ENCODE data around the gene OR2T3. TPM values are rescaled to one million over a fixed set of nuclear protein-coding genes. Genes with fewer than 3 reads are reported as not detected.

Gene OR2T3
- not detected in 2 replicates for total RNA-seq

GRCh38 chr1:248473051-248473450, at the start of gene OR2T3:
TSS of gene OR2T3 (plus strand) at chr1:248473351. CDS start at chr1:248473351, 0 bp downstream.

GRCh38 chr1:248445399-248445798, 27.8 kb upstream of the OR2T3 start, which contains the start of gene OR2T2:
TSS of gene OR2T2 (plus strand) at chr1:248445637. CDS start at chr1:248452798, 7,161 bp downstream.

DNA sequence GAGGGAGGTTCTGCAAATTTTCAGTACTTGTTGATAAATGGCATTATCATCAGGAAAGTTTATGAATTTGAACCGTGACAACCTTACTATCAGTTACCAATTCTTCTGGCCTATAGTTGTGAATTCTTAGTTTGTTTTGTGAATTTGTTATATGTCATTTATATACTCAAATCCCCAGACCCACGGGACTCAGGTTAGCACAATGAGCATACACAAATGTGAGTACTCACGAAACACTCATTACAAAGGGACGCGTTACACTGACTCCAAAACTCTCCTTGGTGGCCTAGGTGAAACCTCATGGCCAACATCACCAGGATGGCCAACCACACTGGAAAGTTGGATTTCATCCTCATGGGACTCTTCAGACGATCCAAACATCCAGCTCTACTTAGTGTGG, 15.1 kb downstream of the OR2T3 start, which contains the start of gene OR2T5:
OR2T5 (plus strand) TSS at position 301 of the 400 bp plus-strand sequence; CDS start at position 301, 0 bp downstream.

GRCh38 chr1:248507773-248508172, 34.6 kb downstream of the OR2T3 start, which contains the start of gene OR2G6:
TSS of gene OR2G6 (plus strand) at chr1:248508073. CDS start at chr1:248521647, 13,574 bp downstream.

Other genes with a start within 250 kb of the OR2T3 start
- gene OR2M4, start 241.9 kb upstream of the OR2T3 start, total RNA-seq: not detected in 2 replicates
- gene OR2T33, start 195.4 kb upstream of the OR2T3 start, total RNA-seq: not detected in 2 replicates
- not detected in 2 replicates for gene OR2T12, start 169.9 kb upstream of the OR2T3 start, total RNA-seq
- not detected in 2 replicates for gene OR2M7, start 148.8 kb upstream of the OR2T3 start, total RNA-seq
- not detected in 2 replicates for gene OR14C36, start 124.6 kb upstream of the OR2T3 start, total RNA-seq
- gene OR2T4, start 111.7 kb upstream of the OR2T3 start, total RNA-seq: not detected in 2 replicates
- not detected in 2 replicates for gene OR2T6, start 97.6 kb upstream of the OR2T3 start, total RNA-seq
- not detected in 2 replicates for gene OR2T1, start 70.3 kb upstream of the OR2T3 start, total RNA-seq
- gene OR2T2, start 27.7 kb upstream of the OR2T3 start, total RNA-seq: not detected in 2 replicates
- not detected in 2 replicates for gene OR2T5, start 15.2 kb downstream of the OR2T3 start, total RNA-seq
- not detected in 2 replicates for gene OR2G6, start 34.7 kb downstream of the OR2T3 start, total RNA-seq
- gene OR2T29, start 89.4 kb downstream of the OR2T3 start, total RNA-seq: not detected in 2 replicates
- gene OR2T34, start 101.4 kb downstream of the OR2T3 start, total RNA-seq: not detected in 2 replicates
- not detected in 2 replicates for gene OR2T10, start 124.3 kb downstream of the OR2T3 start, total RNA-seq
- not detected in 2 replicates for gene OR2T11, start 161.7 kb downstream of the OR2T3 start, total RNA-seq
- gene OR2T35, start 171.9 kb downstream of the OR2T3 start, total RNA-seq: not detected in 2 replicates
- not detected in 2 replicates for gene OR2T27, start 182.2 kb downstream of the OR2T3 start, total RNA-seq
- gene OR14I1, start 229.4 kb downstream of the OR2T3 start, total RNA-seq: not detected in 2 replicates